PC-3 (cell line): ENCODE results near the gene DAPK1. TPM values are rescaled to one million over a fixed set of nuclear protein-coding genes. Genes with fewer than 3 reads are reported as not detected.

Experiments
- ATAC-seq: fragments of 200-7000 bp; cut with Tn5 transposase; 2 replicates; pipeline ENCODE4 v1.9.1; 2020; ENCODE audit warnings: mild to moderate bottlenecking, moderate library complexity
- BruUV-seq: library from RNA; stranded (reverse); fragments of 400-500 nt; replicated peaks from 2 replicates; lab custom pipeline; 2021; lab: Mats Ljungman, UMichigan
- CTCF ChIA-PET: fragments of 300-600 bp; sonication (Branson Sonifier 250); formaldehyde crosslinking; loops from one replicate; lab custom pipeline; 2022; ENCODE audit warnings: antibody characterized with exemption; lab: Charles Lee
- POLR2A ChIA-PET: fragments of 300-600 bp; sonication (Branson Sonifier 250); formaldehyde crosslinking; loops from one replicate; lab custom pipeline; 2022; ENCODE audit warnings: antibody characterized with exemption; ENCODE audit not compliant: unreplicated experiment; lab: Charles Lee
- DNase-seq: peaks from one replicate; pipeline ENCODE4 v3.0.0-alpha.2; 2015
- H2AFZ ChIP-seq: fragments of 300-600 bp; sonication (generic); 2 replicates; pipeline ENCODE4 v1.6.0; 2016; ENCODE audit warnings: antibody characterized with exemption, low read length
- H3F3A ChIP-seq: fragments of 300-600 bp; sonication (generic); one replicate; pipeline ENCODE4 v1.6.0; 2017; ENCODE audit warnings: antibody characterized with exemption, low read length, control low read depth, mild to moderate bottlenecking; ENCODE audit not compliant: unreplicated experiment
- H3K27ac ChIP-seq: fragments of 300-600 bp; sonication (generic); 2 replicates; pipeline ENCODE4 v1.5.1; 2016; ENCODE audit warnings: mild to moderate bottlenecking, low read length
- H3K27me3 ChIP-seq: fragments of 300-600 bp; sonication (generic); 2 replicates; pipeline ENCODE4 v1.6.1; 2016; ENCODE audit warnings: low read length, mixed read lengths
- H3K36me3 ChIP-seq: fragments of 300-600 bp; sonication (generic); 2 replicates; pipeline ENCODE4 v1.6.1; 2016; ENCODE audit warnings: low read depth, mixed run types, low read length, mixed read lengths
- H3K4me1 ChIP-seq: fragments of 300-600 bp; sonication (generic); 2 replicates; pipeline ENCODE4 v1.5.1; 2016; ENCODE audit warnings: low read length; ENCODE audit not compliant: insufficient read depth
- H3K4me2 ChIP-seq: fragments of 300-600 bp; sonication (generic); 2 replicates; pipeline ENCODE4 v1.6.0; 2016; ENCODE audit warnings: low read length
- H3K4me3 ChIP-seq: fragments of 300-600 bp; sonication (generic); 2 replicates; pipeline ENCODE4 v1.5.1; 2016; ENCODE audit warnings: mild to moderate bottlenecking, low read length, mixed read lengths
- H3K79me2 ChIP-seq: fragments of 300-600 bp; sonication (generic); 2 replicates; pipeline ENCODE4 v1.6.1; 2017; ENCODE audit warnings: low read length, mixed read lengths
- H3K9ac ChIP-seq: fragments of 300-600 bp; sonication (generic); 2 replicates; pipeline ENCODE4 v1.6.0; 2016; ENCODE audit warnings: mild to moderate bottlenecking, low read length
- H3K9me2 ChIP-seq: fragments of 300-600 bp; sonication (generic); replicated peaks from 2 replicates; pipeline ENCODE4 v1.6.1; 2016; ENCODE audit warnings: mixed run types, low read length, mixed read lengths
- H3K9me3 ChIP-seq: fragments of 300-600 bp; sonication (generic); 2 replicates; pipeline ENCODE4 v1.6.1; 2016; ENCODE audit warnings: low read length, mixed read lengths
- H4K20me1 ChIP-seq: fragments of 300-600 bp; sonication (generic); 2 replicates; pipeline ENCODE4 v1.6.1; 2016; ENCODE audit warnings: low read length, mixed read lengths
- CTCF ChIP-seq: fragments of 300-600 bp; sonication (generic); conservative IDR thresholded peaks from 2 replicates; pipeline ENCODE4 v1.5.1; 2017; ENCODE audit warnings: antibody characterized with exemption, low read depth, mild to moderate bottlenecking, low read length
- EZH2 ChIP-seq: fragments of 300-600 bp; sonication (generic); IDR thresholded peaks from one replicate; pipeline ENCODE4 v1.6.1; 2017; ENCODE audit warnings: antibody characterized with exemption, mild to moderate bottlenecking, low read length; ENCODE audit not compliant: unreplicated experiment
- EZH2phosphoT487 ChIP-seq: fragments of 300-600 bp; sonication (generic); IDR thresholded peaks from 2 replicates; pipeline ENCODE4 v1.6.1; 2018; ENCODE audit warnings: mild to moderate bottlenecking, antibody characterized with exemption, low read length, borderline replicate concordance
- intact Hi-C: fragments of 100-400 bp; cut with micrococcal nuclease; formaldehyde crosslinking; loops from 2 replicates; pipeline ENCODE4 v1.9.0; 2023
- total RNA-seq: library from RNA; depleted of rRNA; stranded (reverse); fragments of >200 nt; gene quantifications from 2 replicates; pipeline ENCODE4 v1.2.3, GENCODE V29; 2014

Gene DAPK1
- total RNA-seq, 1 experiment from 2014 or later, result not detected

GRCh38 chr9:87469793-87470465 is 27.7 kb upstream of the DAPK1 start:
- POLR2A ChIA-PET, result no interaction called here

GRCh38 chr9:87471746-87472145 is 25.9 kb upstream of the DAPK1 start:
- TF ChIP-seq EZH2phosphoT487 (no peak), EZH2 (no peak), CTCF (no peak)
- BruUV-seq, result no TSS peak
- no peaks in the 10 kb centered on the region for H3K36me3 ChIP-seq

More at GRCh38 chr9:87469793-87470465, 27.7 kb upstream of the DAPK1 start:
- Histone ChIP-seq H3K36me3 (no peaks in the 10 kb centered on the region), H3K27ac (no peak overlapping the region), H3K79me2 (no peaks in the 10 kb centered on the region), H3K27me3 (no peaks in the 10 kb centered on the region), H4K20me1 (no peaks in the 10 kb centered on the region), H3K9ac (no peak overlapping the region), H3K4me3 (no peak overlapping the region), H3K9me3 (no peaks in the 10 kb centered on the region), H3K4me1 (no peaks in the 10 kb centered on the region), H3F3A (no peaks in the 10 kb centered on the region), H2AFZ (no peak overlapping the region), H3K9me2 (no peaks in the 10 kb centered on the region), H3K4me2 (no peak overlapping the region)
- no peak for ATAC-seq
- intact Hi-C loops, result no loop called here
- no TSS peak for BruUV-seq
- CTCF ChIA-PET, result no interaction called here
- no peak for TF ChIP-seq CTCF
- no peak for TF ChIP-seq EZH2phosphoT487
- TF ChIP-seq EZH2, result no peak
- DNase-seq, result no peak

GRCh38 chr9:87475463-87475862 is 22.2 kb upstream of the DAPK1 start:
- Histone ChIP-seq H3K79me2 (no peaks in the 10 kb centered on the region), H3K27ac (no peak overlapping the region), H4K20me1 (no peaks in the 10 kb centered on the region), H3K9me3 (no peaks in the 10 kb centered on the region), H3K27me3 (no peaks in the 10 kb centered on the region), H3K4me3 (no peak overlapping the region), H3K9ac (no peak overlapping the region), H2AFZ (no peak overlapping the region), H3K4me1 (no peaks in the 10 kb centered on the region), H3K36me3 (no peaks in the 10 kb centered on the region), H3F3A (no peaks in the 10 kb centered on the region), H3K9me2 (no peaks in the 10 kb centered on the region), H3K4me2 (no peak overlapping the region)
- ATAC-seq (no peak), DNase-seq (no peak)
- POLR2A ChIA-PET, result no interaction called here
- intact Hi-C loops, result no loop called here
- TF ChIP-seq EZH2phosphoT487, result no peak
- no peak for TF ChIP-seq EZH2
- TF ChIP-seq CTCF, result no peak
- CTCF ChIA-PET, result no interaction called here
- no TSS peak for BruUV-seq

More at GRCh38 chr9:87471746-87472145, 25.9 kb upstream of the DAPK1 start:
- Histone ChIP-seq H3K27me3 (no peaks in the 10 kb centered on the region), H3K27ac (no peak overlapping the region), H3K4me1 (no peaks in the 10 kb centered on the region), H3K4me3 (no peak overlapping the region), H3F3A (no peaks in the 10 kb centered on the region), H2AFZ (no peak overlapping the region), H3K9me3 (no peaks in the 10 kb centered on the region), H3K9ac (no peak overlapping the region), H3K79me2 (no peaks in the 10 kb centered on the region), H3K4me2 (no peak overlapping the region), H4K20me1 (no peaks in the 10 kb centered on the region), H3K9me2 (no peaks in the 10 kb centered on the region)
- intact Hi-C loops, result no loop called here
- DNase-seq (no peak), ATAC-seq (no peak)
- ChIA-PET POLR2A (no interaction called here), CTCF (no interaction called here)
